SK-N-SH (cell line): ENCODE measurements around the gene ZHX3.

ENCODE experiments used
- CHD2 ChIP-seq: fragments of 150-350 bp; IDR thresholded peaks from 2 replicates; pipeline ENCODE4 v1.6.1; 2018; ENCODE audit warnings: low read length; ENCODE audit not compliant: partially characterized antibody
- ELF1 ChIP-seq: IDR thresholded peaks from 2 replicates; pipeline ENCODE4 v1.4.0; 2012
- EZH2phosphoT487 ChIP-seq: fragments of 200-600 bp; sonication (generic); IDR thresholded peaks from 2 replicates; pipeline ENCODE4 v1.6.1; 2017; ENCODE audit warnings: low read depth, mixed run types, mild to moderate bottlenecking, antibody characterized with exemption, moderate library complexity, borderline replicate concordance
- FOSL2 ChIP-seq: IDR thresholded peaks from 2 replicates; pipeline ENCODE4 v1.4.0; 2012; ENCODE audit warnings: low read depth, mild to moderate bottlenecking, moderate library complexity, borderline replicate concordance
- POLR2AphosphoS5 ChIP-seq: IDR thresholded peaks from 2 replicates; pipeline ENCODE4 v1.6.1; 2012; ENCODE audit warnings: low read depth, low read length
- SMC3 ChIP-seq: IDR thresholded peaks from 2 replicates; pipeline ENCODE4 v1.6.1; 2012; ENCODE audit warnings: low read depth, low read length, improper control_type of control experiment
- TAF1 ChIP-seq: IDR thresholded peaks from 2 replicates; pipeline ENCODE4 v1.6.1; 2012; ENCODE audit warnings: low read depth, mild to moderate bottlenecking, low read length, moderate library complexity, borderline replicate concordance
- YY1 ChIP-seq: IDR thresholded peaks from 2 replicates; pipeline ENCODE4 v1.4.0; 2012; ENCODE audit warnings: low read depth, mild to moderate bottlenecking
- TF ChIP-seq, protein P1 (sequence below): IDR thresholded peaks from 2 replicates; pipeline ENCODE4 v1.4.0; 2012; ENCODE audit warnings: low read depth, borderline replicate concordance
- TF ChIP-seq, protein P2 (sequence below): fragments of 200-600 bp; sonication (generic); IDR thresholded peaks from 2 replicates; pipeline ENCODE4 v1.6.1; 2017; ENCODE audit warnings: antibody characterized with exemption, mild to moderate bottlenecking, moderate library complexity
- TF ChIP-seq, protein P3 (sequence below): IDR thresholded peaks from 2 replicates; pipeline ENCODE4 v1.6.1; 2012; ENCODE audit warnings: mild to moderate bottlenecking, low read depth, low read length, moderate library complexity
- TF ChIP-seq, protein P4 (sequence below): IDR thresholded peaks from 2 replicates; pipeline ENCODE4 v1.4.0; 2012; ENCODE audit warnings: low read depth

DNA sequence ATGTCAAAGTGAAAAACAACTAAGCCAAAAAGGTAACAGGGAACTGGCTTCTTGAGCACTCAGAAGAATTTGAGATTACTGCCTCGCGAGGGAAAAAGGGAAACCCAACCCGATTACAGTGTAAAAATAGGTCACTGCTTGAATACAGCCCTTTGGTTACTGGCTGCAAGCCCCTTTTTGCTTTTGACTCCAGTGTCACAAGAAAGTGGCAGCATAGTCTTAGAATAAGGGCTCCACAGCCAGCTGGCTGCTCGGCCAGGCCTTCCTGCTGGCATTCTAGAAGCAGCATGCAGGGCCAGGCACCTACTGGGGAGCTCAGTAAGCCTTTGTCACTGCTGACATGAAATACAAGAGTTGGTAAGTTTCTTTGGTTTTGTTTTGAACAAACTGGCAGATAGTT lies 83.0 kb downstream of the ZHX3 start:
- TF ChIP-seq, protein P1, sequence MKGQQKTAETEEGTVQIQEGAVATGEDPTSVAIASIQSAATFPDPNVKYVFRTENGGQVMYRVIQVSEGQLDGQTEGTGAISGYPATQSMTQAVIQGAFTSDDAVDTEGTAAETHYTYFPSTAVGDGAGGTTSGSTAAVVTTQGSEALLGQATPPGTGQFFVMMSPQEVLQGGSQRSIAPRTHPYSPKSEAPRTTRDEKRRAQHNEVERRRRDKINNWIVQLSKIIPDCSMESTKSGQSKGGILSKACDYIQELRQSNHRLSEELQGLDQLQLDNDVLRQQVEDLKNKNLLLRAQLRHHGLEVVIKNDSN = no peak
- TF ChIP-seq, protein P2, sequence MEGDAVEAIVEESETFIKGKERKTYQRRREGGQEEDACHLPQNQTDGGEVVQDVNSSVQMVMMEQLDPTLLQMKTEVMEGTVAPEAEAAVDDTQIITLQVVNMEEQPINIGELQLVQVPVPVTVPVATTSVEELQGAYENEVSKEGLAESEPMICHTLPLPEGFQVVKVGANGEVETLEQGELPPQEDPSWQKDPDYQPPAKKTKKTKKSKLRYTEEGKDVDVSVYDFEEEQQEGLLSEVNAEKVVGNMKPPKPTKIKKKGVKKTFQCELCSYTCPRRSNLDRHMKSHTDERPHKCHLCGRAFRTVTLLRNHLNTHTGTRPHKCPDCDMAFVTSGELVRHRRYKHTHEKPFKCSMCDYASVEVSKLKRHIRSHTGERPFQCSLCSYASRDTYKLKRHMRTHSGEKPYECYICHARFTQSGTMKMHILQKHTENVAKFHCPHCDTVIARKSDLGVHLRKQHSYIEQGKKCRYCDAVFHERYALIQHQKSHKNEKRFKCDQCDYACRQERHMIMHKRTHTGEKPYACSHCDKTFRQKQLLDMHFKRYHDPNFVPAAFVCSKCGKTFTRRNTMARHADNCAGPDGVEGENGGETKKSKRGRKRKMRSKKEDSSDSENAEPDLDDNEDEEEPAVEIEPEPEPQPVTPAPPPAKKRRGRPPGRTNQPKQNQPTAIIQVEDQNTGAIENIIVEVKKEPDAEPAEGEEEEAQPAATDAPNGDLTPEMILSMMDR = no peak
- TF ChIP-seq ELF1 (no peak), POLR2AphosphoS5 (no peak), FOSL2 (no peak), EZH2phosphoT487 (no peak), CHD2 (no peak), SMC3 (no peak), YY1 (no peak), TAF1 (no peak)
- TF ChIP-seq, protein P3, sequence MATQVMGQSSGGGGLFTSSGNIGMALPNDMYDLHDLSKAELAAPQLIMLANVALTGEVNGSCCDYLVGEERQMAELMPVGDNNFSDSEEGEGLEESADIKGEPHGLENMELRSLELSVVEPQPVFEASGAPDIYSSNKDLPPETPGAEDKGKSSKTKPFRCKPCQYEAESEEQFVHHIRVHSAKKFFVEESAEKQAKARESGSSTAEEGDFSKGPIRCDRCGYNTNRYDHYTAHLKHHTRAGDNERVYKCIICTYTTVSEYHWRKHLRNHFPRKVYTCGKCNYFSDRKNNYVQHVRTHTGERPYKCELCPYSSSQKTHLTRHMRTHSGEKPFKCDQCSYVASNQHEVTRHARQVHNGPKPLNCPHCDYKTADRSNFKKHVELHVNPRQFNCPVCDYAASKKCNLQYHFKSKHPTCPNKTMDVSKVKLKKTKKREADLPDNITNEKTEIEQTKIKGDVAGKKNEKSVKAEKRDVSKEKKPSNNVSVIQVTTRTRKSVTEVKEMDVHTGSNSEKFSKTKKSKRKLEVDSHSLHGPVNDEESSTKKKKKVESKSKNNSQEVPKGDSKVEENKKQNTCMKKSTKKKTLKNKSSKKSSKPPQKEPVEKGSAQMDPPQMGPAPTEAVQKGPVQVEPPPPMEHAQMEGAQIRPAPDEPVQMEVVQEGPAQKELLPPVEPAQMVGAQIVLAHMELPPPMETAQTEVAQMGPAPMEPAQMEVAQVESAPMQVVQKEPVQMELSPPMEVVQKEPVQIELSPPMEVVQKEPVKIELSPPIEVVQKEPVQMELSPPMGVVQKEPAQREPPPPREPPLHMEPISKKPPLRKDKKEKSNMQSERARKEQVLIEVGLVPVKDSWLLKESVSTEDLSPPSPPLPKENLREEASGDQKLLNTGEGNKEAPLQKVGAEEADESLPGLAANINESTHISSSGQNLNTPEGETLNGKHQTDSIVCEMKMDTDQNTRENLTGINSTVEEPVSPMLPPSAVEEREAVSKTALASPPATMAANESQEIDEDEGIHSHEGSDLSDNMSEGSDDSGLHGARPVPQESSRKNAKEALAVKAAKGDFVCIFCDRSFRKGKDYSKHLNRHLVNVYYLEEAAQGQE = no peak
- TF ChIP-seq, protein P4, sequence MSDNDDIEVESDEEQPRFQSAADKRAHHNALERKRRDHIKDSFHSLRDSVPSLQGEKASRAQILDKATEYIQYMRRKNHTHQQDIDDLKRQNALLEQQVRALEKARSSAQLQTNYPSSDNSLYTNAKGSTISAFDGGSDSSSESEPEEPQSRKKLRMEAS = no peak
